Stimulated activated CD4-positive, alpha-beta T cell treated with anti-CD3 and anti-CD28 coated beads, Interleukin-12 subunit alpha, Interleukin-12 subunit beta, amount 100 ng/mL, for 4 hours (primary cell): ENCODE results near the gene TAPBP.
"Not testable (repeated sequence)": the region's sequence is repeated elsewhere in the genome, so short reads cannot be mapped to it uniquely, and the experiment has no call there.

Experiments
- DNase-seq: peaks from one replicate; pipeline ENCODE4 v3.0.0-alpha.2; 2020

The TAPBP gene

DNA sequence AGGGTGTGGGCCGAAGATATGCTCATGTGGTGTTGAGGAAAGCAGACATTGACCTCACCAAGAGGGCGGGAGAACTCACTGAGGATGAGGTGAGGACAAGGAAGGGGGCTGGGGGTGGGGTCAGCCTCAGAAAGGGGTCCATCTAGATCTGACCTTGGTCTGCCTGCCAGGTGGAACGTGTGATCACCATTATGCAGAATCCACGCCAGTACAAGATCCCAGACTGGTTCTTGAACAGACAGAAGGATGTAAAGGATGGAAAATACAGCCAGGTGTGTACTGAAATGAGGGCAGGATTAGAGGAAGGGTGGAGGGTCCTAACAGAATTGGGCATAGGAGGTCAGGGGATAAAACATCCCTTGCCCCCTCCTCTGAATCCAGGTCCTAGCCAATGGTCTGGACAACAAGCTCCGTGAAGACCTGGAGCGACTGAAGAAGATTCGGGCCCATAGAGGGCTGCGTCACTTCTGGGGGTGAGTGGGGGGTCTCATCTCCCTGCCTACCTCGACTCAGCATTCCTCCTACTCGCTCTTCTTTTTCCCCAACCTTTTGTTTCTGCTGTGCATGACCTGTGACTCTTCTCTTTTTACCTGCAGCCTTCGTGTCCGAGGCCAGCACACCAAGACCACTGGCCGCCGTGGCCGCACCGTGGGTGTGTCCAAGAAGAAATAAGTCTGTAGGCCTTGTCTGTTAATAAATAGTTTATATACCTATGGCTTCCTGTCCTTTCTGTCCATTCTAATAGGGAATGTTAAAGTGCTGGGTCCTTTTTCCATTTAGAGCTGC is 37.9 kb downstream of the TAPBP start:
- not testable (repeated sequence) for DNase-seq

DNA sequence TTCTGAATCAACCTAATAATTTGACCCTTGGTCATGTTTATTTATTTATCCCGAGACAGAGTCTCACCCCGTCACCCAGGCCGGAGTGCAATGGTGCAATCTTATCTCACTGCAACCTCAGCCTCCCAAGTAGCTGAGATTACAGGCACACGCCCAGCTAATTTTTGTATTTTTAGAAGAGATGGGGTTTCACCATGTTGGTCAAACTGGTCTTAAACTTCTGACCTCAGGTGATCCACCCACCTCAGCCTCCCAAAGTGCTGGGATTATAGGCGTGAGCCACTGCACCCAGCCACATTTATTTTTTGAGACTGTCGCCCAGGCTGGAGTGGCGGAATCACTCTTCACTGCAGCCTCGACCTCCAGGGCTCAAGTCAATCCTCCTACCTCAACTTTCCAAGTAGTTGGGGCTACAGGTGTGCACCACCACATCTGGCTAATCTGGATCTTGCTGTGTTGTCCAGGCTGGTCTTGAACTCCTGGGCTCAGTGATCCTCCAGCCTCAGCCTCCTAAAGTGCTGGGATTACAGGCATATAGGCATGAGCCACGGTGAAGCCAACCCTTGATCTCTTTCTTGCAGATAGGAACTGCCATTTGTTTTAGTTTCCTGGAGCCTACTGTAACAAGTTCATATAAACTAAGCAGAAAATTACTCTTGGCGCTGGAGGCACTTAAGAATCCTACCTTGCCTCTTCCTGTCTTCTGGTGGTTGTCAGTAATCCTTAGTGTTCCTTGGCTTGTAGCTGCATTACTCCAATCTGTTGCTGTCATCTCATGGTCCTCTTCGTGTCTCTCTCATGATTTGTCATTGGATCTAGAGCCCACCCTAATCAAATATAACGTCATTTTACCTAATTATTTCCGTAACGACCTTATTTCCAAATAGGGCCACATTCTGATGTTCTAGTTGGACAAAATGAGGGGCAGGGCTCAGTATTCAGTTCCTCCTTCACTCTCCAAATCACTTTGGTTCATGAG is 39.7 kb downstream of the TAPBP start:
- DNase-seq, result no peak

DNA sequence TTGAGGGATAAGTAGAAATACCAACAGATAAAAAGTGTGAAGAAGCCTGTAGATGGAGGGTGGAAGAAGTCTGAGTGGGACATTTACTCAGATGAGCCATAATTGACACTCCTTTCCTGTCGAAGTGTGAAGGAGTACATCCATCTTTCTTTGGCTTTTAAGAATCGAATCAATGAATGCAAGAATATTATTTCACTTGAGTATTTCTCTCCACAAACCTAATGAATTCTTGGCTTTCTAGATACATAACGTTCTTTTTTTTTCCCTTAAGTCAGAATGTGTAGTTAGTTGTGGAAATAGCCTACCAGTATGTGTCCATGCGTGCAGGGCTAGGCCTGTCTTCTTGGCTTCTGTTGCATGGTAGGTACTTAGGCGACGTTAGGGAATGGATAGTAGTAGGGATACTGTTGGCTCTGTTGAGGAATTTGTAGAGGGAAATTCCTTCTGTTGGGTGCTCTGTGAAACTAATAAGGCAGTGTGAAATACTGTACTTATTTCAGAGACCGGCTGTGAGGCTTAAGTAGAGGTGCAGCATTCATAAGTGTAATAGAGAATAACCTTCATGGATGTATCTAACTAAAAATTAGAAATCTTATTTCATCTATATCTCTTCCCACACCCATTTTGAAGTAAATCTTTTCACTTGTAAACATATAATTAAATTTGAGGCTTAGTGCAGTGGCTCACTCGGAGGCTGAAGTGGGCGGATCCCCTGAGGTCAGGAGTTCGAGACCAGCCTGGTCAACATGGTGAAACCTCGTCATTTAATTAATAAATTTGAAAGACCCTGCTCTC is 40.6 kb downstream of the TAPBP start:
- DNase-seq, result no peak

DNA sequence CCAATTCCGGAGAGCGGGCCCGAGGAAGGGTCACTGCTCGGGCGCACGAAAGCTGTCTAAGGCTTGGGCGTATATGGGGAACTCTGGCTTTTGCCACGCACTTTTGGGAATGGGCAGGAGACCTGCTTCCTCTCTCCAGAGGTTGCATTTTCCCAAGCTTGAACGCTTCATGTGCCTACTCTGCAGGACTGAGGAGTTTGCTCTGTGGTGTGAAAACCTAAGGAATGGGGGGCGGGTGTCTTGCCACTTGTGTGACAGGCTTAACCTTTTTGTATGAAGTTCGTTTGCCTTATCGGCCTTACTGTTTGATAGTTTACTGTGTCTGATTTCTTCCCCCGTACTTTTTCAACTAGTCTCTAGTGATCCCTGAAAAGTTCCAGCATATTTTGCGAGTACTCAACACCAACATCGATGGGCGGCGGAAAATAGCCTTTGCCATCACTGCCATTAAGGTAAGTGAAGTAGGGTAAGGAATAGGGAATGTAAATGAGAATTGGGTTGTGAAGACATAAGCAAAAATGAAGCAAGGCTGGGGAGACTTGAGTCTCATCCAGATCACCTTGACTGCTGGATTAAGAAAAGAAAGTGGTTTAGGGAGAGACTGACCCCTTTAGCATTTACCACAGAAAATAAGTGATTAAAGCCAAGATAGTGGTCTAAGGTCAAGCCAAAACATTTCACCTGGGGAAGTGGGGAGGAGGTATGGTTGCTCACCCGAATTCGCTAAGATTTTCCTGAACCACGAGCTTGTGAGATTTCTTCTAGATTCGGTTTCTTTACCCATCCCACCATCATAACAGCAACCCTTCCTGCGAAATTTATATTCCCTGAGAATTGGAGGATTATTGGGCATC is 41.4 kb downstream of the TAPBP start:
- no peak for DNase-seq

DNA sequence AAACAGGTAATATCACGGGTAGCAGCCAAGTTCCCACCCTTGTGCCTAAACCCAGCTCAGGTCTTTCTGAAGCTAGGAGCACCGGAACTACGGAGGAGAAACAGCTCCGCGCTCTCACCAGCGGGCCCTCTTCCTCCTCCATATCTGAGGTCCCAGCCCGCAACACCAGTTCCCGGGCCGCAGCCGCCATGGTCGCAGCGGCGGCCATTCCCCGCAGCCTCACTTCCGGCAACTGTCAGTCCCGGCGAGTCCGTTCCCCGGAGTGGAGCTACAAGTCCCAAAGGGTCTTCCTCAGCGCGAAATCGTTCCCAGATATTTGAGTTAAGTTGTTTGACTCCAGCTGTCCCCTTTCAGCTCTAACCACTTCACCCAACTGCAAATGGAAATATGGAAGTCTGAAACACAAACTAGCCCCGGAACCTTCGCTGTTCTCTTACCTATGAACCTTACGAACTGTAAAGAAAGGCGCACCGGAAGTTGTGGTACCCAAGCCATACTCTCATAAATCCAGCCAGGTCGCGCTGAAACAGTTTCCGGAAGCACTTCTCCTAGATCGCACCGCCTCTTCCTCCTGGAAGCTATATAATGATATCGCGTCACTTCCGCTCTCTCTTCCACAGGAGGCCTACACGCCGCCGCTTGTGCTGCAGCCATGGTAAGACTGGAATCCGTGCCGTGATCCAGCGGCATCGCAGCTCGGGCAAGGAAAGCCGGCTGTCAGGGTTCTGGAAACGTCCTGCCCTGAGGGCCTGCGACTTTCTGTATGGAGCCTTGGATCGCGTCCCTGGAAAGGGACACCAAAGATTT is 42.2 kb downstream of the TAPBP start, which contains the start of the genes RPS18 and VPS52:
RPS18 (plus strand) TSS at position 608 of the 807 bp plus-strand sequence; CDS start at position 653, 45 bp downstream.
VPS52 (minus strand) TSS at position 409 of the 807 bp plus-strand sequence; CDS start at position 208, 201 bp downstream.
- peak; percentile 80 for DNase-seq

DNA sequence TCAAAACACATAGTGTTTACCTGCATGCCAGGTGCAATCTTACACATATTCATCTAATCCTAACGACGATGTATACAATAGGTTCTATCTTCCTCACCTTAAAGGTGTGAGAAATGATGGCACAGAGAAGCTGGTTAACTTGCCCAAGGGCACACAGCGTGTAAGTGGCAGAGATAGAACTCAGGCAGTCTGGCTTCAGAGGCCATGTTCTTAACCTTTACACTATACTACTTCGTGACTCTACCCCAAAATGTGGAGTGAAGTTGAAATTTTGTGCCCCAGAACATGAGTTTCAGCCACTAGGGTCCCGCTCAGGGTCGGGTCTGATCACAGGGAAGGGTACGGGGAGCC is 42.8 kb downstream of the TAPBP start:
- no peak for DNase-seq

DNA sequence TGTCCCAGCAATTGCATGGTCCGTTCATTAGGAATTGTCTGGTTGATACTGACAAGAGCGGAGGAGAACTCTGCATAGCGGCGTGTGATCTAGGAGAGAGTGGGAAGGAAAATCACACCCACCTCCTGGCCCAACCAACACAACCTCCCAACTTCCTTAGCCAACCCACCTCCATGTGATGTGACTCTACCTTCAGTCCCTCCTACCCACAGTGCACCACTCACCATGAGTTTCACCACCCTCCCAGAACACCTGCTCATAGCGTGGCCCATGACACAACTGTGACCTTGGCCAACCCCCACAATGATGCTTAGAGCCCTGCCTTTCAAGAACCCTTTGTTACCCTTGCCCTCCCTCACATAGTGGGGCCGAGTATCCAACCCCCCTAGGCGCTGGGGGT is 49.9 kb downstream of the TAPBP start:
- DNase-seq, result no peak

DNA sequence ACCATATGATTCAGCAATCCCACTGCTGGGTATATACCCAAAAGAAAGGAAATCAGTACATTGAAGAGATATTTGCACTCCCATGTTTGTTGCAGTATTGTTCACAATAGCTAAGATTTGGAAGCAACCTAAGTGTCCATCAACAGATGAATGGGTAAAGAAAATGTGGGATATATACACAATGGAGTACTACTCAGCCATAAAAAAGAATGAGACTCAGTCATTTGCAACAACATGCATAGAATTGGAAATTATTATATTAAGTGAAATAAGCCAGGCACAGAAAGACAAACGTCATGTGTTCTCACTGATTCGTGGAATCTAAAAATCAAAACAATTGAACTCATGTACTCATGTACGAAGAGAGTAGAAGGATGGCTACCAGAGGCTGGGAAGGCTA is 51.4 kb downstream of the TAPBP start:
- DNase-seq, result not testable (repeated sequence)

DNA sequence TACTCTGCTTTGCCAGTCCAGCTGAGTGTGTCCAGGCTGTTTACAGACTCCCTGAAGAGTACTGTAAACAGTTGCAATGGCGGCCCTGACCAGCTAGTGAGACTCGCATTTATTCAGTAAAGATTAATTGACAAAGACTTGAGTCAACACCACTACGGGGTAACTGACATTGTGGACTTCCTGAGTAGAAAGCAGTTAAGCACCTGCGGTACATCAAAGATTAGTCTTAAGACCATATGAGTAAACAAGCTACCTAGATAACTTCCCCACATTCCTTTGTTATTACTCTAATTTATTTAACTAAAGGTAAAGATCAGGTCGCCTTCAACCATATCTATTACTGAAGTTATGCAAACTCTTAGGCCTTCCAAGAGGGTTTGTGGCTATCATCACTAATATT is 54.8 kb downstream of the TAPBP start:
- DNase-seq, result no peak

DNA sequence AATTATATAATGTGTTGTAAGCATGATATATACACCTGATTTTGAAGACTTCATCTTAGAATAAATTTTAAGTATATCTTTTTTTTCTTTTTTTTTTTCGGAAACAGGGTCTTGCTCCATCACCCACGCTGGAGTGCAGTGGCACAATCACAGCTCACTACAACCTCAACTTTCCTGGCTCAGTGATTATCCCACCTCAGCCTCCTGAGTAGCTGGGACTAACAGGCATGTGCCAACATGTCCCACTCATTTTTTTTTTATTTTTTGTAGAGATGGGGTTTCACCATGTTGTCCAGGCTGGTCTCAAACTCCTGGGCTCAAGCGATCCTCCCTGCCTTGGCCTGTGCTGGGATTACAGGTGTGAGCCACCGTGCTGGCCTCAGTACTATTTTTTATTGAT is 59.3 kb downstream of the TAPBP start:
- DNase-seq, result no peak

DNA sequence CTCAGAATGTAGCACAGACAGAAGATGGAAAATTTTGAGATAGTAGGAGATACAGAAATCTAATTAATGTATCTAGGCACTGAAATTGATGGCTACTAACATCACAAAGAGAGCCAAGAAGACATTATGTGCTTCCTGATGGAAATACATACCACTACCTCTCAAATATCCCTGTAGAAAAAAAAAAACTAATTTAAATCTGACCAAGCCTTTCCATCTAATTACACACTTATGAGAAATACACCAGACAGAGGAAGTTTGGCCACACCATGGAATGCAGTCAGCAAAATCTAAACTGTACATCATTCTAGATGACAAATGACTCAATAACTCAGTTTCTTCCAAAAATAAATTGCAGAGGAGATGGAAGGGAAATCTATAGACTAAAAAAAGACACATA is 61.1 kb downstream of the TAPBP start:
- DNase-seq, result no peak

DNA sequence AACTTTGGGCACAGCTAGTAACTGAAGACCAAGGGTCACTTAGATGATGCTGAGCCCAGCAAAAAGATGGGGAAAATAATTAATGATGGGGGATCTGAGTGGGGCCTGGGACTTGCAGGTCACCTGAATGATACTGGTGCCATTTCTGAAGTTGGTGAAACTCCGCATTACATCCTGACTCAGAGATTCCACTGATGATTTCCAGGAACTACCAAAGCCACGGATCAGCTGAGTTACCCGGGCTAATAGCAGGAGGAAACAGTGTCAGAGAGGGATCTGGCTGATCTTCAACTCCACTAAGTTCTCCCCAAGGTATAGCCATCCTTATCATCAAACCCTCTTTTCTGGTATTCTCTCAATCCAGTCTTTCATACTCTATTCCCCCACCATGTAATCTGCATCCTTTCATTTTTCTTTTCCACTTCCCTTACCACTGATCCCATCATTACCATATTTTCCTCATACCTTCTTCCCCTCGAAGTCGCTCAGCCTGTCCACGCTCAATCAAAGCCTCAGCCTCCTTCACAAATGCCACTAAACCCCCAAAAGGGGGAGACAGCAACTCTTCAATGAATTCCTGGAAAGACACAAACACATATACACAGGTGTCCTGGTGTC is 62.4 kb downstream of the TAPBP start:
- no peak for DNase-seq

DNA sequence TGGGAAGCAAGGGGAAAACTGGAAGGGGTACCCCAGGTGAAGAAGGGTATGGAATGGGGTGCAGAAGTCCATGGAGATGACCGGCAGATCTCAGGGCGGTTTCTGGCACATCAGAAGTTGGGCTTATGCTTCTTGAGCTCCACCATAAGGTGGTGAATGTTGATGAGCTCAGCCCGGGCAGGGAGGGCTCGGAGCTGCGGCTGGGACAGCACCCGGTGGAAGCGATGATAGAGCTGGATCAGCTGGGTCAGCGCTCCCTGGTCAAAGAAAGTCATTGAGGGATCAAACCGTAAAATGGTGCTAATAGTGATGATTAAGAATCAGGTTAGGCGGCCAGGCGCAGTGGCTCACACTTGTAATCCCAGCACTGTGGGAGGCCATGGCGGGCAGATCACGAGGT is 63.1 kb downstream of the TAPBP start:
- DNase-seq, result no peak

DNA sequence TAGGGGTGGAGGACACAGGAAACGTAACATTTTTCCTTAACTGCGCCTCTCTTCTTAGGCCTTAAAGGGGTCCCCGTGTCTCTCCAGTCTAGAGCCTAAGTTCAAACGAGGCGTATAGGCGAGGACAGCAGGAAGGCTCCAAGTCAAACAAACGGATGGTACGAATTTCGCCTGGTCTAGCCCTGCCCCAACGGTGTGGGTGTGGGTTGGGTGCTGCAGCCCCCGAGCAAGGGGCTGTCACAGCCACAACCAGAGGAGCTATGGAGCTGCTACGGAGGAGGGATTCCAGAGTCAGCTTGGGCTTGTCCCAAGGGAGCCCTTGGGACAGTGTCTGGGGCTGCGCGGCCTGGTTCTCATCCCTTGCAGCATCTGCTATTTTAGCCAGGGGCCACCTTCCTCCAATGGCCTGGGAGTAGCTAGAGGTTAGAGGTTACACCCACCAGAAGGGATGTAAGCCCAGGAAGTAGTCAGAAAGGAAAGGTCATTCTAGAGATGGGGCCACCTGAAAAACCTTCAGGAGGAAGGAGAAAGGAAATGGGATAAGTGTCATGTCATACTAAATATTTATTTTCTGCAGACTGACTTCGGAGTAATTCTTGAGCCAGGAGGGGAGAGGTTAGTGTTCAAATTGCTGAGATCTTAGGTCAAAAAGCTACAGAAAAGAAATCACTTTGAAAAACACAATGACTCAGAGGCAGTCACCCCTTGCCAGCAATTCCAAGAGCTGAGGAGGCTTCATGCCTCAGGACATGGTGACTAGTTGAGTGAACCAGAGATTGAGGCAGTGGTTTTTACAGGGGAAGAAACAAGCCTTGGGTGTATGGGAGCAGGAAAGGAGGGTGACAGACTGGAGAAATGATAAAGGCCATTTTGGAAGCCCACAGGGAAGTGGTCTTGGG is 63.9 kb downstream of the TAPBP start:
- DNase-seq, result no peak
